Erythroblast (primary cell): ENCODE results near the gene ZNF219.

Experiments used
- GATA1 ChIP-seq: IDR thresholded peaks from 2 replicates; pipeline ENCODE4 v1.6.1; 2011; ENCODE audit warnings: low read depth, mild to moderate bottlenecking, control low read depth, low read length, moderate library complexity
- POLR2A ChIP-seq: IDR thresholded peaks from 2 replicates; pipeline ENCODE4 v1.6.1; 2011; ENCODE audit warnings: mild to moderate bottlenecking, low read length

DNA sequence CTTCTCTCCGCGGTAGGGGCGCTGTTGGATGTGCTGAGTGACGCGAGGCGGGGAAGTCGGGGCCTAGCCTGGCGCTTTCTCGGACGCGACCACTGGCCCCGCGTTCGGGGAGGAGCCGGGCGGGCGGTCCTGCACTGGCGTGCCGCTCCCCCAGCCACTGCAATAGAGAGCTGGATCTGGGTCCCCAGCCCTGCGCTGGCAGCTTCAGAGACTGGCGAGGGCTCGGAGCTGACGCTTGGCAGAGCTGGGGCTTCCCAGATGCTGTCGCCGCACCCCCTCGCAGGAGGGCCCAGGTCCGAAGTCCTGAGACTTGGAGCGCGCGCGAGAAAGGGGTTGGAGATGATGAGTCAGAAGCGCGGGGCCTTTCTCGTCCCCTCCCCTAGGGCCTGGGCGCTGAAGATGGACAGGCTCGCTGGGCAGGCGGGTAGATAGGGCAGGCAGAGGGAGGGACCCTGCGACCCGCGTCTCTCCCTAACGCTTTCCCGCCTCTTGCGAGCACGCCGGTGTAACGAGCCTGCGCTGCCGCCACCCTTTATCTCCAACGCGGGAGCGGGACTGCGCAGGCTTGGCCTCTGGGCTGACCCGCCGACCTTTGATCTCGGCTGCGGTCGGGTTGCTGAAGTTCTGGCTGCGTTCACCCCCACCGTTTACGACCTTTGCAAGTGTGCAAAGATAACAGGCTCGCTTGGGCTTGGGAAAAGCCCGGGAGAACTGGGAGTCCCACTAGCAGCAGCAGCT, 5.4 kb upstream of the ZNF219 start:
- TF ChIP-seq POLR2A = peak; percentile 93
- no peak for TF ChIP-seq GATA1
